HCT116 (cell line): Measurements from ENCODE around the gene SVIL. TPM values are rescaled to one million over a fixed set of nuclear protein-coding genes. Genes with fewer than 3 reads are reported as not detected.

Experiments used
- ATAC-seq: fragments of 200-7000 bp; cut with Tn5 transposase; 2 replicates; pipeline ENCODE4 v1.9.1; 2020; ENCODE audit warnings: mild to moderate bottlenecking, moderate library complexity
- BruUV-seq: library from RNA; stranded (reverse); fragments of 400-500 nt; replicated peaks from 2 replicates; lab custom pipeline; 2021; lab: Mats Ljungman, UMichigan
- CTCF ChIA-PET: fragments of 300-600 bp; sonication (Branson Sonifier 250); formaldehyde crosslinking; loops from one replicate; lab custom pipeline; 2021; ENCODE audit warnings: antibody characterized with exemption; lab: Charles Lee
- POLR2A ChIA-PET: fragments of 300-600, 350-600 bp; sonication (Branson Sonifier 250); formaldehyde crosslinking; loops from one replicate; lab custom pipeline; 2021; ENCODE audit warnings: antibody characterized with exemption; lab: Charles Lee
- RAD21 ChIA-PET, 2 experiments: fragments of 300-600 bp; sonication (Branson Sonifier 250); formaldehyde crosslinking; loops; one replicate each; lab custom pipeline; 2023; ENCODE audit warnings: low total read pairs in 2 of 2; ENCODE audit not compliant: uncharacterized antibody in 2 of 2, unreplicated experiment in 2 of 2, low non-redundant PET in 1 of 2; lab: Charles Lee
- DNase-seq: peaks from one replicate; pipeline ENCODE4 v3.0.0-alpha.2; 2010; ENCODE audit warnings: low read depth, low spot score
- H2AFZ ChIP-seq: fragments of 200-600 bp; shearing (Covaris generic), sonication (generic); 2 replicates; pipeline ENCODE4 v1.6.1; 2017; ENCODE audit warnings: low read depth, mixed run types, mixed read lengths, antibody characterized with exemption, low read length; ENCODE audit not compliant: poor library complexity, severe bottlenecking
- H3K27ac ChIP-seq: 2 replicates; pipeline ENCODE4 v1.5.1; 2012; ENCODE audit warnings: low read depth, low read length
- H3K27me3 ChIP-seq: fragments of 200-600 bp; sonication (generic); 2 replicates; pipeline ENCODE4 v1.6.1; 2016; ENCODE audit warnings: mixed run types, low read length, mixed read lengths; ENCODE audit not compliant: insufficient read depth
- H3K36me3 ChIP-seq, 2 experiments: fragments of 200-500 bp in 1 of 2; fragments of 200-600 bp in 1 of 2; sonication (Bioruptor generic) in 1 of 2; sonication (generic) in 1 of 2; 2 replicates each; pipeline versions ENCODE4 v1.5.1 to v1.6.1; 2014 to 2016; ENCODE audit warnings: low read length in 2 of 2, inconsistent platforms in 1 of 2, mixed read lengths in 1 of 2, mixed run types in 1 of 2; ENCODE audit not compliant: insufficient read depth in 2 of 2, control insufficient read depth in 1 of 2
- H3K4me1 ChIP-seq, 2 experiments: fragments of 200-600 bp in 1 of 2; sonication (generic) in 1 of 2; 2 replicates each; pipeline versions ENCODE4 v1.5.1 to v1.6.1; 2012 to 2017; ENCODE audit warnings: low read length in 2 of 2, inconsistent platforms in 1 of 2, mild to moderate bottlenecking in 1 of 2, mixed read lengths in 1 of 2, mixed run types in 1 of 2, moderate library complexity in 1 of 2; ENCODE audit not compliant: insufficient read depth in 2 of 2, control insufficient read depth in 1 of 2
- H3K4me2 ChIP-seq: fragments of 200-600 bp; sonication (generic); 2 replicates; pipeline ENCODE4 v1.6.1; 2017; ENCODE audit warnings: mixed run types, low read length, mixed read lengths
- H3K4me3 ChIP-seq, 2 experiments: fragments of 200-600 bp in 1 of 2; sonication (generic) in 1 of 2; replicated peaks in 1 of 2; 2 replicates each; pipeline ENCODE4 v1.5.1; 2011 to 2016; ENCODE audit warnings: low read length in 2 of 2, control low read depth in 1 of 2, low read depth in 1 of 2, mild to moderate bottlenecking in 1 of 2, mixed read lengths in 1 of 2, mixed run types in 1 of 2
- H3K79me2 ChIP-seq: fragments of 200-600 bp; sonication (generic); 2 replicates; pipeline ENCODE4 v1.6.1; 2017; ENCODE audit warnings: mild to moderate bottlenecking, mixed run types, low read length, moderate library complexity, mixed read lengths; ENCODE audit not compliant: insufficient read depth
- H3K9ac ChIP-seq: fragments of 200-600 bp; sonication (generic); 2 replicates; pipeline ENCODE4 v1.6.1; 2016; ENCODE audit warnings: low read length, mixed read lengths
- H3K9me2 ChIP-seq: fragments of 200-600 bp; sonication (generic), shearing (Covaris generic); 2 replicates; pipeline ENCODE4 v1.6.1; 2017; ENCODE audit warnings: mixed run types, mild to moderate bottlenecking, moderate library complexity; ENCODE audit not compliant: insufficient read depth
- H3K9me3 ChIP-seq, 2 experiments: fragments of 200-500 bp in 1 of 2; fragments of 200-600 bp in 1 of 2; sonication (Bioruptor generic) in 1 of 2; sonication (generic) in 1 of 2; 2 replicates each; pipeline ENCODE4 v1.6.1; 2014 to 2017; ENCODE audit warnings: low read length in 2 of 2, mixed read lengths in 2 of 2, inconsistent platforms in 1 of 2, low read depth in 1 of 2, mild to moderate bottlenecking in 1 of 2, mixed run types in 1 of 2, moderate library complexity in 1 of 2; ENCODE audit not compliant: control insufficient read depth in 1 of 2, insufficient read depth in 1 of 2
- H4K20me1 ChIP-seq: fragments of 200-600 bp; sonication (generic), shearing (Covaris generic); 2 replicates; pipeline ENCODE4 v1.6.1; 2017; ENCODE audit warnings: mixed run types, mild to moderate bottlenecking, moderate library complexity; ENCODE audit not compliant: insufficient read depth
- CEBPB ChIP-seq: IDR thresholded peaks from 2 replicates; pipeline ENCODE4 v1.6.1; 2012; ENCODE audit warnings: low read depth
- EZH2phosphoT487 ChIP-seq: fragments of 200-600 bp; IDR thresholded peaks from 2 replicates; pipeline ENCODE4 v1.6.1; 2018; ENCODE audit warnings: antibody characterized with exemption, borderline replicate concordance
- FOSL1 ChIP-seq: IDR thresholded peaks from 2 replicates; pipeline ENCODE4 v1.6.1; 2012; ENCODE audit warnings: low read depth
- POLR2A ChIP-seq: IDR thresholded peaks from 2 replicates; pipeline ENCODE4 v1.7.0; 2011; ENCODE audit warnings: borderline replicate concordance; ENCODE audit not compliant: insufficient read depth, insufficient read length; ENCODE audit errors: extremely low read depth
- POLR2AphosphoS5 ChIP-seq: IDR thresholded peaks from 2 replicates; pipeline ENCODE4 v1.6.1; 2011; ENCODE audit warnings: mild to moderate bottlenecking, low read depth, low read length, moderate library complexity
- RAD21 ChIP-seq: IDR thresholded peaks from 2 replicates; pipeline ENCODE4 v1.6.1; 2012; ENCODE audit warnings: low read depth, mild to moderate bottlenecking
- SIN3A ChIP-seq: IDR thresholded peaks from 2 replicates; pipeline ENCODE4 v1.6.1; 2012; ENCODE audit warnings: low read depth
- SRF ChIP-seq: IDR thresholded peaks from 2 replicates; pipeline ENCODE4 v1.6.1; 2012; ENCODE audit warnings: low read depth
- YY1 ChIP-seq: IDR thresholded peaks from 2 replicates; pipeline ENCODE4 v1.6.1; 2011; ENCODE audit warnings: low read length, low read depth, moderate library complexity, mild to moderate bottlenecking; ENCODE audit not compliant: insufficient replicate concordance; ENCODE audit errors: extremely low read depth
- intact Hi-C: fragments of 100-400 bp; cut with micrococcal nuclease; formaldehyde crosslinking; loops from 2 replicates; pipeline ENCODE4 v1.10.0; 2022
- total RNA-seq: library from RNA; stranded (reverse); gene quantifications from one replicate; pipeline ENCODE4 v1.2.1, GENCODE V29; 2021; ENCODE audit not compliant: unreplicated experiment
- TF ChIP-seq, protein P1 (sequence below): IDR thresholded peaks from 2 replicates; pipeline ENCODE4 v1.6.1; 2012
- TF ChIP-seq, protein P2 (sequence below): IDR thresholded peaks from 2 replicates; pipeline ENCODE4 v1.6.1; 2011; ENCODE audit warnings: mild to moderate bottlenecking, low read length, moderate library complexity; ENCODE audit not compliant: insufficient replicate concordance; ENCODE audit errors: extremely low read depth
- TF ChIP-seq, protein P3 (sequence below): IDR thresholded peaks from 2 replicates; pipeline ENCODE4 v1.6.1; 2012; ENCODE audit warnings: low read depth

Gene SVIL
- total RNA-seq, 1 experiment from 2014 or later, result 27.0 TPM

DNA sequence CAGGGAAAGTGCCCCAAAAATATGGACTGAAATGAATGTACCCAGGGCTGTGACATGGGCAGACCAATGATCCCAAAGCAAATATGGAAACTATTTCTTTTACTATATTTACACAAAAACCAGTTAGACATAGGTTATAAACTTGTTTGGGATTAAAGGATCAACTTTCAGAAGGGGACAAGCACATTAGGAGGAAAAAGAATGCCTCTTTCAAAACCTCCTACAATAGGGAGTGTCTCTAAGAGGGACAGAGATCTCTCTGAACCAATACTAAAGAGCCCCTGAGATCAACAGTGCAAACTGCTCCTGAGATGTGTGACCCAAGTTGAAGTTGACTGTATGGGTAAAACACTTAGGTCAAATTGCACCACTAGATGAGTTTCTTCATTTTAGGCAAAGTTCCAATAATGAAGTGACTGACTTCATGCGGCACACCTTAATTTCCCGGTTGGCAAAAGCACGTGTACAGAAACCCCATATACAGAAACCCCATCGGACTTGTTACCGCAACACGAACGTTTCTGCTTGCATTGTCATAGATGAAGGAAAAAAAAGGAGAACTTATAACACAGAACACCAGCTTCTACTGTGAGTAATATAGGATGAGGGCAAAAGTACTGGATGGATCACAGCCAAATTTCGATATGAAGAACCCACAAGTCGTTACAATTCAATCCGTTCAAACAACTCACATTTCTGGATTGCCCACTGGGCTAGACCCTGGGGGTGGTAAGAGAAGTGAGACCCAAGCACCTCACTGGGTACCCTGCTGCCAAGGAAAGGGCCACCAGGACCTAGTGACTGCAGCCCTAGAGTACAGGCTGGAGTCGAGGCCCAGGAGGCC is 4.3 kb downstream of the SVIL start:
- ATAC-seq (no peak), DNase-seq (no peak)
- H2AFZ ChIP-seq, result no peak overlapping the region
- intact Hi-C loops, result no loop called here
- H3K9me3 ChIP-seq, result no peaks in the 10 kb centered on the region
- no TSS peak for BruUV-seq
- no peak overlapping the region for H3K4me2 ChIP-seq
- no peaks in the 10 kb centered on the region for H3K9me2 ChIP-seq
- ChIA-PET CTCF (no interaction called here), RAD21 (no interaction called here), POLR2A (no interaction called here)
- H4K20me1 ChIP-seq, result no peaks in the 10 kb centered on the region
- TF ChIP-seq POLR2AphosphoS5, result no peak
- TF ChIP-seq EZH2phosphoT487, result no peak
- TF ChIP-seq SRF, result no peak
- TF ChIP-seq RAD21, result no peak
- TF ChIP-seq FOSL1, result no peak
- no peak for TF ChIP-seq CEBPB
- TF ChIP-seq, protein P1, sequence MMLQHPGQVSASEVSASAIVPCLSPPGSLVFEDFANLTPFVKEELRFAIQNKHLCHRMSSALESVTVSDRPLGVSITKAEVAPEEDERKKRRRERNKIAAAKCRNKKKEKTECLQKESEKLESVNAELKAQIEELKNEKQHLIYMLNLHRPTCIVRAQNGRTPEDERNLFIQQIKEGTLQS, result no peak
- TF ChIP-seq YY1, result no peak
- H3K27me3 ChIP-seq, result no peaks in the 10 kb centered on the region
- peaks cover 37 to 40% of the 10 kb centered on the region in 2 experiments for H3K4me1 ChIP-seq
- H3K27ac ChIP-seq, result no peak overlapping the region
- no peaks in the 10 kb centered on the region for H3K36me3 ChIP-seq
- H3K9ac ChIP-seq, result no peak overlapping the region
- H3K79me2 ChIP-seq, result peaks cover 24% of the 10 kb centered on the region
- no peak overlapping the region for H3K4me3 ChIP-seq

DNA sequence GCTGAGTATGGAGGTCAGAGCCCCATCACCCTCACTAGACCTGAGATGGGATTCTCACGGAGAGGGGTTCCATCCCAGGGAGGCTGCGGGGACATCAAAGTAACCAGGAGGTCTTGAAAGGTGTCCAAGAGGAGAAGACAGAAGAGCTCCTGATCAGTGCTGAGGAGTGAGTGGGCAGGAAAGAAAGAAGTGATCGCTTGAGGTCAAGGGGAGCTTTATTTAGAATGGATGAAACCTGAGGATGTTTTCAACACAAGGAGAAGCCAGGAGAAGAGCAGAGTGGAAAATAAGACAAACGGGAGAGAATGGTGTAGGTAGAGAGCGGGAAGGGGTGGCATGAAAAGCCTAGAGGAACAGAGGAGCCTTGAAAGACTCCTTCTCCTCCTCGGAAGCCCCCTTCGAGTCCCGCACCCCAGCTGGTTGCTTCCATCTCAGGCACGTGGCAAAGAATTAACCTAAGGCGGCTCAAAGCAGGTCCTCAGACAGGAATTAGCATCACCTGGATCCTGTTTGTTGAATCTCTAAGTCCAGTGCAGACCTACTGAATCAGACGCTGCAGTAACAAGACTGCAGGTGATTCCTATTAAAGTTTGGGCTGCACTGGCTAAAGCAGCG is 5.8 kb downstream of the SVIL start:
- no peak for ATAC-seq
- Histone ChIP-seq H3K36me3 (no peaks in the 10 kb centered on the region), H4K20me1 (no peaks in the 10 kb centered on the region), H3K27ac (no peak overlapping the region), H3K27me3 (no peaks in the 10 kb centered on the region), H3K4me1 (peaks cover 26 to 27% of the 10 kb centered on the region in 2 experiments), H3K9me2 (no peaks in the 10 kb centered on the region), H2AFZ (no peak overlapping the region), H3K9ac (no peak overlapping the region), H3K4me2 (no peak overlapping the region), H3K79me2 (peaks cover 19% of the 10 kb centered on the region), H3K4me3 (no peak overlapping the region), H3K9me3 (no peaks in the 10 kb centered on the region)
- DNase-seq, result no peak
- no TSS peak for BruUV-seq
- ChIA-PET POLR2A (no interaction called here), RAD21 (no interaction called here), CTCF (no interaction called here)
- intact Hi-C loops, result no loop called here
- TF ChIP-seq, protein P2, sequence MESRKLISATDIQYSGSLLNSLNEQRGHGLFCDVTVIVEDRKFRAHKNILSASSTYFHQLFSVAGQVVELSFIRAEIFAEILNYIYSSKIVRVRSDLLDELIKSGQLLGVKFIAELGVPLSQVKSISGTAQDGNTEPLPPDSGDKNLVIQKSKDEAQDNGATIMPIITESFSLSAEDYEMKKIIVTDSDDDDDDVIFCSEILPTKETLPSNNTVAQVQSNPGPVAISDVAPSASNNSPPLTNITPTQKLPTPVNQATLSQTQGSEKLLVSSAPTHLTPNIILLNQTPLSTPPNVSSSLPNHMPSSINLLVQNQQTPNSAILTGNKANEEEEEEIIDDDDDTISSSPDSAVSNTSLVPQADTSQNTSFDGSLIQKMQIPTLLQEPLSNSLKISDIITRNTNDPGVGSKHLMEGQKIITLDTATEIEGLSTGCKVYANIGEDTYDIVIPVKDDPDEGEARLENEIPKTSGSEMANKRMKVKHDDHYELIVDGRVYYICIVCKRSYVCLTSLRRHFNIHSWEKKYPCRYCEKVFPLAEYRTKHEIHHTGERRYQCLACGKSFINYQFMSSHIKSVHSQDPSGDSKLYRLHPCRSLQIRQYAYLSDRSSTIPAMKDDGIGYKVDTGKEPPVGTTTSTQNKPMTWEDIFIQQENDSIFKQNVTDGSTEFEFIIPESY, result no peak
- TF ChIP-seq, protein P3, sequence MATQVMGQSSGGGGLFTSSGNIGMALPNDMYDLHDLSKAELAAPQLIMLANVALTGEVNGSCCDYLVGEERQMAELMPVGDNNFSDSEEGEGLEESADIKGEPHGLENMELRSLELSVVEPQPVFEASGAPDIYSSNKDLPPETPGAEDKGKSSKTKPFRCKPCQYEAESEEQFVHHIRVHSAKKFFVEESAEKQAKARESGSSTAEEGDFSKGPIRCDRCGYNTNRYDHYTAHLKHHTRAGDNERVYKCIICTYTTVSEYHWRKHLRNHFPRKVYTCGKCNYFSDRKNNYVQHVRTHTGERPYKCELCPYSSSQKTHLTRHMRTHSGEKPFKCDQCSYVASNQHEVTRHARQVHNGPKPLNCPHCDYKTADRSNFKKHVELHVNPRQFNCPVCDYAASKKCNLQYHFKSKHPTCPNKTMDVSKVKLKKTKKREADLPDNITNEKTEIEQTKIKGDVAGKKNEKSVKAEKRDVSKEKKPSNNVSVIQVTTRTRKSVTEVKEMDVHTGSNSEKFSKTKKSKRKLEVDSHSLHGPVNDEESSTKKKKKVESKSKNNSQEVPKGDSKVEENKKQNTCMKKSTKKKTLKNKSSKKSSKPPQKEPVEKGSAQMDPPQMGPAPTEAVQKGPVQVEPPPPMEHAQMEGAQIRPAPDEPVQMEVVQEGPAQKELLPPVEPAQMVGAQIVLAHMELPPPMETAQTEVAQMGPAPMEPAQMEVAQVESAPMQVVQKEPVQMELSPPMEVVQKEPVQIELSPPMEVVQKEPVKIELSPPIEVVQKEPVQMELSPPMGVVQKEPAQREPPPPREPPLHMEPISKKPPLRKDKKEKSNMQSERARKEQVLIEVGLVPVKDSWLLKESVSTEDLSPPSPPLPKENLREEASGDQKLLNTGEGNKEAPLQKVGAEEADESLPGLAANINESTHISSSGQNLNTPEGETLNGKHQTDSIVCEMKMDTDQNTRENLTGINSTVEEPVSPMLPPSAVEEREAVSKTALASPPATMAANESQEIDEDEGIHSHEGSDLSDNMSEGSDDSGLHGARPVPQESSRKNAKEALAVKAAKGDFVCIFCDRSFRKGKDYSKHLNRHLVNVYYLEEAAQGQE, result no peak
- no peak for TF ChIP-seq SIN3A
- no peak for TF ChIP-seq EZH2phosphoT487
- TF ChIP-seq POLR2A, result no peak
- TF ChIP-seq, protein P1, result no peak
- TF ChIP-seq RAD21, result no peak
